ENCODE data around the gene KIF4B.

DNA sequence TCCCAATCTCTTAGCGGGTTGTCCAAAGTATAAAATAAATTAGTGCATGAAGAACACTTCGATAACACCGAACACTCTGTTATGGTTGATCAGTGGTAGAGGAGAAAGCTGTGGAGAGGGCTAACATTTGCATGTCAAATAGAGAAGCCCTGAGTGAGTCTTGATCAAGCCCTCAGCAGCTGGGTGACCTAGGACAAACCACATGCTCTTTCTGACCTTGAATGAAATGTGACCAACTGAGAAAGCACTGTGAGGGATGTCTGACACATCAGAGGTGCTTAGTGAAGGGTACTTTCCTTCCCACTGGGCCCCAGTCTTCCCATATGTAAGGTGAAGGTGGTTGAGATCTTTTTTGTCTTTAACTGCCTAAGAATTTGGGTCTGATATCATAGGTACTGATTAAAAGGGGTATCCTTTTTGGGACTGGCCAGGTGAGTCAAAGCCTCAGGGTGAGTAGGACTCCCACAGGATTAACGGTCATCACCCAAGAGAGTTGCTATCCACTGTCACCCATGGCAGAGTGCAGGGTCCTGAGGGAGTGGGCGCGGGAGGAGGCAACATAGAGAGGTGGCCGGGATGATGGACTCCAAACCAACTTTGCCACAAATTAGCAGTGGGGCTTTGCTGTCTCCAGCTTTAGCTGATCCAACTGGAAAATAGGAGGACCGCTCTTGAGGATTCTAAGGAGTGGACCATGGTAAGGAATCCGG, 53.5 kb downstream of the KIF4B start:
- TF ChIP-seq, protein P1, sequence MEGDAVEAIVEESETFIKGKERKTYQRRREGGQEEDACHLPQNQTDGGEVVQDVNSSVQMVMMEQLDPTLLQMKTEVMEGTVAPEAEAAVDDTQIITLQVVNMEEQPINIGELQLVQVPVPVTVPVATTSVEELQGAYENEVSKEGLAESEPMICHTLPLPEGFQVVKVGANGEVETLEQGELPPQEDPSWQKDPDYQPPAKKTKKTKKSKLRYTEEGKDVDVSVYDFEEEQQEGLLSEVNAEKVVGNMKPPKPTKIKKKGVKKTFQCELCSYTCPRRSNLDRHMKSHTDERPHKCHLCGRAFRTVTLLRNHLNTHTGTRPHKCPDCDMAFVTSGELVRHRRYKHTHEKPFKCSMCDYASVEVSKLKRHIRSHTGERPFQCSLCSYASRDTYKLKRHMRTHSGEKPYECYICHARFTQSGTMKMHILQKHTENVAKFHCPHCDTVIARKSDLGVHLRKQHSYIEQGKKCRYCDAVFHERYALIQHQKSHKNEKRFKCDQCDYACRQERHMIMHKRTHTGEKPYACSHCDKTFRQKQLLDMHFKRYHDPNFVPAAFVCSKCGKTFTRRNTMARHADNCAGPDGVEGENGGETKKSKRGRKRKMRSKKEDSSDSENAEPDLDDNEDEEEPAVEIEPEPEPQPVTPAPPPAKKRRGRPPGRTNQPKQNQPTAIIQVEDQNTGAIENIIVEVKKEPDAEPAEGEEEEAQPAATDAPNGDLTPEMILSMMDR (IDR thresholded peaks at IDR 0.05; ENCODE audit: low read depth, low read length): no peak
- no peak for TF ChIP-seq POLR2A (IDR thresholded peaks at IDR 0.05; ENCODE audit: extremely low read depth, insufficient read length)
- TF ChIP-seq, protein P2, sequence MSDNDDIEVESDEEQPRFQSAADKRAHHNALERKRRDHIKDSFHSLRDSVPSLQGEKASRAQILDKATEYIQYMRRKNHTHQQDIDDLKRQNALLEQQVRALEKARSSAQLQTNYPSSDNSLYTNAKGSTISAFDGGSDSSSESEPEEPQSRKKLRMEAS (IDR thresholded peaks at IDR 0.05; ENCODE audit: low read depth, low read length): no peak
- TF ChIP-seq MYC (IDR thresholded peaks at IDR 0.05; ENCODE audit: low read depth, low read length): no peak

All from NB4 (cell line).